Body of pancreas (tissue), 4 donors: Measurements from ENCODE around the gene AUTS2.

Source experiments
- CTCF ChIP-seq, 7 experiments: fragments of 450-650 bp in 4 of 7; fragments of 200-600 bp in 3 of 7; sonication (generic) in 3 of 7; IDR thresholded peaks; one replicate each; pipeline ENCODE4 v1.5.1; 2016 to 2019; ENCODE audit warnings: antibody characterized with exemption in 7 of 7
- POLR2A ChIP-seq, 3 donors: fragments of 450-650 bp; IDR thresholded peaks; one replicate each; pipeline ENCODE4 v1.6.1; 2016; ENCODE audit warnings: antibody characterized with exemption in 3 of 3, mild to moderate bottlenecking in 2 of 3

- no peak for TF ChIP-seq POLR2A (IDR thresholded peaks at IDR 0.05)
- no peak for TF ChIP-seq CTCF (IDR thresholded peaks at IDR 0.05)
Measured at GRCh38 chr7:70836946-70837345, 1238.7 kb downstream of the AUTS2 start.
